Uterus (tissue), 4 donors: Measurements from ENCODE around the gene VIL1. TPM values are rescaled to one million over a fixed set of nuclear protein-coding genes. Genes with fewer than 3 reads are reported as not detected.
A peak's percentile ranks its signal among the peaks of the same experiment; 100 is the strongest.

Experiments used
- DNase-seq, 2 donors: peaks; one replicate each; pipeline ENCODE4 v3.0.0-alpha.2; 2019 to 2020
- H3K27ac ChIP-seq, 2 donors: fragments of 200-600 bp; sonication (generic); 1 replicate in 1 of 2; 2 replicates in 1 of 2; pipeline ENCODE4 v1.5.1; 2016 to 2018
- H3K27me3 ChIP-seq, 2 donors: fragments of 200-600 bp; sonication (generic); one replicate each; pipeline ENCODE4 v1.5.1; 2018 to 2019; ENCODE audit warnings: control low read depth in 1 of 2
- H3K36me3 ChIP-seq, 2 donors: fragments of 200-600 bp; sonication (generic); one replicate each; pipeline ENCODE4 v1.5.1; 2019; ENCODE audit warnings: control low read depth in 1 of 2
- H3K4me1 ChIP-seq, 2 donors: fragments of 200-600 bp; sonication (generic); one replicate each; pipeline ENCODE4 v1.5.1; 2018 to 2019; ENCODE audit warnings: control low read depth in 1 of 2
- H3K4me3 ChIP-seq, 2 donors: fragments of 200-600 bp; sonication (generic); 1 replicate in 1 of 2; 2 replicates in 1 of 2; pipeline ENCODE4 v1.5.1; 2018 to 2019; ENCODE audit warnings: mild to moderate bottlenecking in 1 of 2
- H3K9me3 ChIP-seq, 2 donors: fragments of 200-600 bp; sonication (generic); one replicate each; pipeline ENCODE4 v1.5.1; 2019; ENCODE audit warnings: control low read depth in 1 of 2
- CTCF ChIP-seq, 4 experiments: fragments of 200-600 bp in 2 of 4; fragments of 450-650 bp in 2 of 4; sonication (generic) in 2 of 4; IDR thresholded peaks; one replicate each; pipeline ENCODE4 v1.5.1; 2016 to 2019; ENCODE audit warnings: antibody characterized with exemption in 4 of 4, mild to moderate bottlenecking in 2 of 4, moderate library complexity in 1 of 4
- POLR2A ChIP-seq, 2 donors: fragments of 450-650 bp; IDR thresholded peaks; one replicate each; pipeline ENCODE4 v1.6.1; 2016; ENCODE audit warnings: antibody characterized with exemption in 2 of 2, mild to moderate bottlenecking in 1 of 2, moderate library complexity in 1 of 2
- intact Hi-C: fragments of 100-400 bp; cut with DNase I; formaldehyde crosslinking; loops from one replicate; pipeline ENCODE4 v1.15.1; 2023; ENCODE audit warnings: low total_unique reads
- total RNA-seq, 4 donors: library from RNA; depleted of rRNA in 3 of 4; stranded (reverse); fragments of >200 nt in 3 of 4; gene quantifications; one replicate each; pipeline versions ENCODE4 v1.1.0 to v1.2.4, GENCODE V29; 2014 to 2023
- donor health status: DM: yes; HTN: yes; CAD: no.

The VIL1 gene
- total RNA-seq, 4 donors from 2014 or later: 0.28 to 0.59 (median 0.51) TPM; not detected in 1

GRCh38 chr2:218479595-218479994, 60.7 kb downstream of the VIL1 start:
- intact Hi-C loops: no loop called here
- H3K4me3 ChIP-seq: no peak overlapping the region
- no peaks in the 10 kb centered on the region for H3K9me3 ChIP-seq
- no peaks in the 10 kb centered on the region for H3K27me3 ChIP-seq
- TF ChIP-seq POLR2A (IDR thresholded peaks at IDR 0.05) (no peak), CTCF (IDR thresholded peaks at IDR 0.05) (no peak)
- H3K36me3 ChIP-seq: no peaks in the 10 kb centered on the region
- no peaks in the 10 kb centered on the region for H3K4me1 ChIP-seq
- no peak overlapping the region for H3K27ac ChIP-seq
- no peak for DNase-seq

DNA sequence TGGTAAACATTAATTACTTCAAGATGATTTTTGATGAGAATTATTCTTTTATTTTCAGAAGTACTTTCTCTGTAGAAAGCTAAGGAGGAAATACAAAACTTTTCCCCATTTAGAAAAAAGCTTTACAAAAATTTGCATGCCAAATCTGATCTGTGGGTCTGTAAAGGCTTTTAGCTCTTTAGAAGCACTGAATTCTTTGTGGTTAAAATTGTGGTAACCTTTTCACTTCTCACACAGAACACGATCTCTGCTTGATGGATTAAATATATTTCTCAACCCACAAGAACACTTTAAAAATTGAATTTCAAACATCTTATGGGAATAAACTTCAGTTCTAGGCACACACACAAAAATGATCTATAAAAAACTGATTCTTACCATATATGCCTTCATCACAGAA, 63.7 kb downstream of the VIL1 start:
- H3K36me3 ChIP-seq: no peaks in the 10 kb centered on the region
- DNase-seq: no peak
- H3K27ac ChIP-seq: no peak overlapping the region

GRCh38 chr2:218485986-218486667, 67.2 kb downstream of the VIL1 start:
- H3K36me3 ChIP-seq: no peaks in the 10 kb centered on the region
- no peaks in the 10 kb centered on the region for H3K27me3 ChIP-seq
- TF ChIP-seq CTCF (IDR thresholded peaks at IDR 0.05) (no peak), POLR2A (IDR thresholded peaks at IDR 0.05) (no peak)
- H3K9me3 ChIP-seq: no peaks in the 10 kb centered on the region
- no peak for DNase-seq
- intact Hi-C loops: no loop called here
- H3K27ac ChIP-seq: no peak overlapping the region
- no peaks in the 10 kb centered on the region for H3K4me1 ChIP-seq
- no peak overlapping the region for H3K4me3 ChIP-seq

More for the DNA sequence above, 63.7 kb downstream of the VIL1 start:
- intact Hi-C loops: no loop called here
- Histone ChIP-seq H3K4me1 (no peaks in the 10 kb centered on the region), H3K27me3 (no peaks in the 10 kb centered on the region), H3K9me3 (no peaks in the 10 kb centered on the region), H3K4me3 (no peak overlapping the region)
- TF ChIP-seq CTCF (IDR thresholded peaks at IDR 0.05) (no peak), POLR2A (IDR thresholded peaks at IDR 0.05) (no peak)

DNA sequence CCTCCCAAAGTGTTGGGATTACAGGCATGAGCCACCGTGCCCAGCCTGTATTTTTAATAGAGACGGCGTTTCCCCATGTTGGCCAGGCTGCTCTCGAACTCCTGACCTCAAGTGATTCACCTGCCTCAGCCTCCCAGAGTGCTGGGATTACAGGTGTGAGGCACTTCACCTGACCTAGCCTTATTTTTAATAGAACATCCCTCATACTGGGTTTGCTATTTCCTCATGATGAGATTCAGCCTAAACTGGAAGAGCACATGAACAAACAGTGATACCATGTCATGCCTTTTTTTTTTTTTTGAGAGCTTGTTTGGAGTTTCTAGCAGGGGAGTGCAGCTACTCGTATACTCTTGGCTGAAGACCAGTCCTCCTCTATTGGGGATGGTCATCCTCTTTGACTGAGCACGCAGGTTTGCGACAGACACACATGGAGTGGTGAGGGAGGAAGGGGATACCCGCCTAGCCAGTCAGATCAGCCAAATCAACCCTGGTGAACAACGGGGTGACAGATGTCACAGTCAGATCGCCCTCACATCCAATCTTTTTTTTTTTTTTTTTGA, 81.7 kb downstream of the VIL1 start:
- intact Hi-C loops: no loop called here
- Histone ChIP-seq H3K4me3 (no peak overlapping the region), H3K9me3 (no peaks in the 10 kb centered on the region), H3K4me1 (no peaks in the 10 kb centered on the region), H3K27me3 (no peaks in the 10 kb centered on the region), H3K27ac (no peak overlapping the region), H3K36me3 (no peaks in the 10 kb centered on the region)
- TF ChIP-seq POLR2A (IDR thresholded peaks at IDR 0.05) (no peak), CTCF (IDR thresholded peaks at IDR 0.05) (no peak)
- no peak for DNase-seq

GRCh38 chr2:218501665-218502064, 82.7 kb downstream of the VIL1 start:
- no peak for TF ChIP-seq CTCF (IDR thresholded peaks at IDR 0.05)
- no peak for TF ChIP-seq POLR2A (IDR thresholded peaks at IDR 0.05)
- Histone ChIP-seq H3K27me3 (no peaks in the 10 kb centered on the region), H3K4me3 (no peak overlapping the region), H3K36me3 (no peaks in the 10 kb centered on the region), H3K9me3 (no peaks in the 10 kb centered on the region), H3K4me1 (no peaks in the 10 kb centered on the region), H3K27ac (peak overlapping the region in 1 of 2 donors; percentile 26)
- no peak for DNase-seq
- intact Hi-C loops: no loop called here
